Panc1 (cell line): ENCODE measurements around the gene PTPRCAP. TPM values are rescaled to one million over a fixed set of nuclear protein-coding genes. Genes with fewer than 3 reads are reported as not detected.

Experiments
- ATAC-seq: fragments of 200-7000 bp; cut with Tn5 transposase; 2 replicates; pipeline ENCODE4 v1.9.1; 2020; ENCODE audit warnings: mild to moderate bottlenecking, moderate library complexity
- BruUV-seq: library from RNA; stranded (reverse); fragments of 400-500 nt; replicated peaks from 2 replicates; lab custom pipeline; 2021; lab: Mats Ljungman, UMichigan
- CTCF ChIA-PET: fragments of 300-600 bp; sonication (Branson Sonifier 250); formaldehyde crosslinking; loops from one replicate; lab custom pipeline; 2022; ENCODE audit warnings: antibody characterized with exemption; lab: Charles Lee
- POLR2A ChIA-PET: fragments of 300-600 bp; sonication (Branson Sonifier 250); formaldehyde crosslinking; loops from one replicate; lab custom pipeline; 2022; ENCODE audit warnings: antibody characterized with exemption; lab: Charles Lee
- DNase-seq: peaks from one replicate; pipeline ENCODE4 v3.0.0-alpha.2; 2010; ENCODE audit warnings: low read depth, low spot score
- H3K27ac ChIP-seq: 2 replicates; pipeline ENCODE4 v1.5.1; 2011; ENCODE audit warnings: mild to moderate bottlenecking, low read length, inconsistent platforms
- H3K27me3 ChIP-seq: fragments of 200-500 bp; sonication (Bioruptor generic); 2 replicates; pipeline ENCODE4 v1.6.0; 2014; ENCODE audit warnings: low read length, inconsistent platforms; ENCODE audit not compliant: control insufficient read depth, insufficient read depth
- H3K36me3 ChIP-seq: fragments of 200-500 bp; sonication (Bioruptor generic); 2 replicates; pipeline ENCODE4 v1.5.1; 2014; ENCODE audit warnings: inconsistent platforms, mild to moderate bottlenecking, low read length, moderate library complexity; ENCODE audit not compliant: control insufficient read depth, insufficient read depth
- H3K4me1 ChIP-seq: 2 replicates; pipeline ENCODE4 v1.5.1; 2011; ENCODE audit warnings: inconsistent platforms, mild to moderate bottlenecking, low read length, moderate library complexity; ENCODE audit not compliant: control insufficient read depth, insufficient read depth
- H3K4me3 ChIP-seq, 2 experiments: 2 replicates each; pipeline ENCODE4 v1.5.1; 2011 to 2012; ENCODE audit warnings: low read depth in 2 of 2, low read length in 2 of 2, mild to moderate bottlenecking in 2 of 2, inconsistent platforms in 1 of 2, moderate library complexity in 1 of 2
- H3K9me3 ChIP-seq: fragments of 200-500 bp; sonication (Bioruptor generic); 2 replicates; pipeline ENCODE4 v1.5.1; 2014; ENCODE audit warnings: low read depth, mild to moderate bottlenecking, inconsistent platforms, low read length, moderate library complexity; ENCODE audit not compliant: control insufficient read depth, insufficient read depth
- POLR2AphosphoS5 ChIP-seq: IDR thresholded peaks from 2 replicates; pipeline ENCODE4 v1.6.1; 2012; ENCODE audit warnings: mild to moderate bottlenecking, low read depth, low read length, moderate library complexity
- SIN3A ChIP-seq: IDR thresholded peaks from 2 replicates; pipeline ENCODE4 v1.6.1; 2012; ENCODE audit warnings: low read depth, mild to moderate bottlenecking, low read length, moderate library complexity, borderline replicate concordance; ENCODE audit not compliant: insufficient read depth
- TCF7L2 ChIP-seq: IDR thresholded peaks from 2 replicates; pipeline ENCODE4 v1.6.1; 2011; ENCODE audit warnings: mild to moderate bottlenecking, low read depth, low read length, inconsistent platforms
- in situ Hi-C: cut with HindIII; loops from 2 replicates; pipeline ENCODE4 v1.10.0; 2016; ENCODE audit warnings: low sequenced_read_pairs, low pct_unique_long_range_greater_than_20kb
- intact Hi-C: fragments of 100-400 bp; cut with micrococcal nuclease; formaldehyde crosslinking; loops from one replicate; pipeline ENCODE4 v1.10.0; 2022; ENCODE audit not compliant: unreplicated experiment
- total RNA-seq: library from RNA; stranded (reverse); gene quantifications from one replicate; pipeline ENCODE4 v1.2.1, GENCODE V29; 2021; ENCODE audit not compliant: unreplicated experiment
- TF ChIP-seq, protein P1 (sequence below): fragments of 450-650 bp; IDR thresholded peaks from 2 replicates; pipeline ENCODE4 v1.5.1; 2017; ENCODE audit warnings: mild to moderate bottlenecking

The PTPRCAP gene
- total RNA-seq, 1 experiment from 2014 or later: 0.82 TPM

DNA sequence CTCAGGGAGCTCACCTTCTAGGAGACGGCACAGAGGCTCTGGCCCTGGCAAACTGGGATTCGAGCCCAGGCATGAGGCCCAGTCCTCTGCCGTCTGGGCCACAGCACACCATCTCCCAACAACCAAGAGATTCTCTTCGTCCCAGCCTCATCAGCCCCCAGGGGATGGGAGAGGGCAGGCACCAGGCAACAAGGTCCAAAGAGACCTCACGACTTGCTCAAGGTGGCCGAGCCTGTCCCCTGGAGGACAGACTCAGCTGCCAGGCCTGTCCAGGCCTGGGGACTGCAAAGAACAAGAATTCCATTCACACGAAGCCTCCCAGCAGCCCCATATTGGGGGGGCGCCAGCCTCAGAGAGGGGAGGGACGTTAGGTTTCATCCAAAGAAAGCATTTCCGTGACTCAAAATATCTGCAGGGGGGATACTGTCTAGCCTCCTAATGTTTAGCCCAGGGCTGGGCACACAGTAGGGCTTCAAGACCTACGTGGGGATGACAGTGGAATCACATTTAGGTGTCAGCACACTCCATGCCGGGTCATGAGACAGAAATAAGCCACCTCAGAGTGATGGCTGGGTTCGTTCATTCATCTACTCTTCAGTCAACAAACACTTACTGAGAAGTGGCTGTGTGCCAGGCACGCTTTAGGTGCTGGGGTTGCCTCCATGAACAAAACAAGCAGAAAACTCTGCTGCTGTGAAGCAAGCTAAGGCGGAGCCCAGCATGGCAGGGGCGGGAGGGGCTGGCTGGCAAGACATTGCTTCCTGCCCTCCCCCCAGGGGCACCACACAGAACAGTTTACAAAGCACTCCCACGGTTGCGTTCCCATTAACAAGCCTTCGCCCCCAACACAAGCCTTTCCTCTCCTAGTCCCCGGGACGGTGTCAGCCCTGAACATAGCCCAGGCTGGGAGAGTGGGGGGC, 20.8 kb downstream of the PTPRCAP start:
- in situ Hi-C loops: no loop called here

DNA sequence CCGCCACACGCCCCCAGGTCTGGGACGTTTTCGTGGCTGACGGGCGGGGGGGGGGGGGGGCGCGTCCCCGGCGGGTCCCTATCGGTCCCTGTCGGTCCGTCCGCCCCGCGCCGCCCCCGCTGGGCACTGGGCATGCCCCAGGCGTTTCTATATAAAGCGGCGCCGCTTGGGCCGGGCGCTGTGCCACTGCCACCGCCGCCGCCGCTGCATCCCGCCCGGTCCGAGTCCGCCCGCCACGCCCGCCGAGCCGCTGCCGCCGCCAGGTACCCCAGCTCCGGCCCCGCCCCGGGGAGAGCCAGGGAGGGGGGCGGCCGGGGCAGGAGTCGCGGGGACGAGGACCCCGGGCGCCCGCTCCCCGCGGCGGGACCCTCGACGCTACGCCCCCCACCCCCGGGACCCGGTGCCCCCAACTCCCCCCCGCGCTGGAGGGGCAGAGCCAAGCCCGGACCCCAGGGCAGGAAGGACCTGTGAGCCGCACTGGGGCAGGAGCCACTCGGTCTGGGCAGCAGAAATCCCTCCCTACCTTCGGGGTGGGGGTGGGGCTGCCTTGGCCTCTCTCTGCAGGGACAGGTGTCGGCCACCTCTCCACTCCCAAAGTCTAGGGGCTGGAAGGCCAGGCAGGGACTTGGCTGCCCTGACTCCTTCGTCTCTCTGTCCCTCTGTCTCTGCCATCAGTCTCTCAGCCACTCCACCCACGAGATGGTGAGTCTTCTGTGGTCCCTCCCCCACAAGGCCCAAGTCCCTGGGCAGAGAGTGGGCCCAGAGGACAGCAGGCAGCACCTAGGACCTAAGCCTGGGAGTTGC, 21.8 kb downstream of the PTPRCAP start, which contains the start of gene CARNS1:
CARNS1 (plus strand) TSS at position 178 of the 804 bp plus-strand sequence; CDS start at position 700, 522 bp downstream.
- no peak for DNase-seq
- ChIA-PET POLR2A (no interaction called here), CTCF (no interaction called here)
- Histone ChIP-seq H3K36me3 (no peaks in the 10 kb centered on the region), H3K4me1 (peaks cover 61% of the 10 kb centered on the region), H3K4me3 (peak within 1 kb of the TSS; percentile 20 to 46), H3K27ac (peak within 1 kb of the TSS; percentile 54; the same call in 1 of the 2 replicates), H3K9me3 (no peaks in the 10 kb centered on the region), H3K27me3 (no peaks in the 10 kb centered on the region)
- in situ Hi-C loops (no loop called here), intact Hi-C loops (no loop called here)
- ATAC-seq: no peak
- BruUV-seq: no TSS peak
- TF ChIP-seq TCF7L2 (no peak), POLR2AphosphoS5 (no peak), SIN3A (no peak)

More for the DNA sequence above, 20.8 kb downstream of the PTPRCAP start:
- intact Hi-C loops: no loop called here
- Histone ChIP-seq H3K27me3 (no peaks in the 10 kb centered on the region), H3K36me3 (no peaks in the 10 kb centered on the region), H3K9me3 (no peaks in the 10 kb centered on the region), H3K4me3 (no peak overlapping the region), H3K4me1 (peaks cover 56% of the 10 kb centered on the region), H3K27ac (peak overlapping the region; percentile 54; the same call in 1 of the 2 replicates)
- no peak for TF ChIP-seq TCF7L2
- TF ChIP-seq, protein P1, sequence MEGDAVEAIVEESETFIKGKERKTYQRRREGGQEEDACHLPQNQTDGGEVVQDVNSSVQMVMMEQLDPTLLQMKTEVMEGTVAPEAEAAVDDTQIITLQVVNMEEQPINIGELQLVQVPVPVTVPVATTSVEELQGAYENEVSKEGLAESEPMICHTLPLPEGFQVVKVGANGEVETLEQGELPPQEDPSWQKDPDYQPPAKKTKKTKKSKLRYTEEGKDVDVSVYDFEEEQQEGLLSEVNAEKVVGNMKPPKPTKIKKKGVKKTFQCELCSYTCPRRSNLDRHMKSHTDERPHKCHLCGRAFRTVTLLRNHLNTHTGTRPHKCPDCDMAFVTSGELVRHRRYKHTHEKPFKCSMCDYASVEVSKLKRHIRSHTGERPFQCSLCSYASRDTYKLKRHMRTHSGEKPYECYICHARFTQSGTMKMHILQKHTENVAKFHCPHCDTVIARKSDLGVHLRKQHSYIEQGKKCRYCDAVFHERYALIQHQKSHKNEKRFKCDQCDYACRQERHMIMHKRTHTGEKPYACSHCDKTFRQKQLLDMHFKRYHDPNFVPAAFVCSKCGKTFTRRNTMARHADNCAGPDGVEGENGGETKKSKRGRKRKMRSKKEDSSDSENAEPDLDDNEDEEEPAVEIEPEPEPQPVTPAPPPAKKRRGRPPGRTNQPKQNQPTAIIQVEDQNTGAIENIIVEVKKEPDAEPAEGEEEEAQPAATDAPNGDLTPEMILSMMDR: no peak
- no peak for ATAC-seq
- BruUV-seq: TSS peak; percentile 31
- CTCF ChIA-PET: interaction anchor here (0.6 kb wide), 1 partner anchor 59 kb away, joined by 3 read pairs; no protein-coding TSS in a partner anchor
- no peak for DNase-seq
- POLR2A ChIA-PET: interaction anchor here (1.9 kb wide), 1 partner anchor 15 kb away, joined by 6 read pairs; the partner anchor contains the start of gene PPP1CA

DNA sequence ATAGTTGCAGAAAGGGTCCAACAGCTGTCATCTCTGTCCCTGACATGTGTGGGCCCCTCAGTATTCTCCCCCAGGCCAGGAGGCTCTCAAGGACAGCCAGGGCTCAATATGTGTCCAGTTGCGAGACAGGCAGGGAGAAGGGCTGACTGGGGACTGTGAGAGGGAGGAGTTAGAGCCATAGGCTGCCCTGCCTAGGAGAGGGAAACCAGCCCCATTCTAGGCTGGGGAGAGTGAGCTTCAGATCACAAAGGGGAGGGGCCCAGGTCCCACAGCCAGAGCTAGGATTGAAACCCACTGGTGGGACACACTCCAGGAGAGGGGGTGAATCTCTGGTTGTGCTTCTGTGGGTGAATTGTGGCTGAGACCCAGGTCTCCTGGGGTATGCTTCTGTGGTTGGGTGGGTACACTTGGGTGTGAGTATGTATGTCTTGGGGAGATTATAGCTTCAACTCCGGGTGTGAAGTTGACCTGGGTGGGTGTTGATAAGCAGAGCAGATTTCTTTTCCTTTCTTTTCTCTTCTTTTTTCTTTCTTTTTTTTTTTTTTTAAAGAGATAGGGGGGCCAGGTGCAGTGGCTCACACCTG, 24.1 kb downstream of the PTPRCAP start:
- ChIA-PET CTCF (interaction anchor here (0.7 kb wide), 1 partner anchor 132 kb away, joined by 7 read pairs; no protein-coding TSS in a partner anchor), POLR2A (interaction anchor here (0.6 kb wide), 1 partner anchor 69 kb away, joined by 3 read pairs; the partner anchor contains the start of gene AIP)
- TF ChIP-seq SIN3A: no peak
- no peak for TF ChIP-seq TCF7L2
- TF ChIP-seq, protein P1: no peak
- TF ChIP-seq POLR2AphosphoS5: no peak
- in situ Hi-C loops: no loop called here
- intact Hi-C loops: loop anchor here (5.0 kb wide), 1 partner anchor 94 kb away; the partner anchor contains the start of genes CDK2AP2 and PITPNM1
- Histone ChIP-seq H3K4me1 (peaks cover 40% of the 10 kb centered on the region), H3K9me3 (no peaks in the 10 kb centered on the region), H3K27ac (no peak overlapping the region), H3K36me3 (no peaks in the 10 kb centered on the region), H3K27me3 (no peaks in the 10 kb centered on the region), H3K4me3 (no peak overlapping the region)
- ATAC-seq (no peak), DNase-seq (no peak)
- no TSS peak for BruUV-seq
